Measurements from ENCODE around the gene CEBPG.

The CEBPG gene

GRCh38 chr19:33373453-33374235 lies at the start of gene CEBPG:
TSS of gene CEBPG (plus strand) at chr19:33373709. CDS start at chr19:33379240, 5,531 bp downstream.
- no peak for TF ChIP-seq FOXP2 (optimal IDR thresholded peaks at IDR 0.05; ENCODE audit: control extremely low read depth, extremely low read length, insufficient read depth)
- TF ChIP-seq POLR2AphosphoS5 (IDR thresholded peaks at IDR 0.05; ENCODE audit: borderline replicate concordance, low read depth, low read length): peak; percentile 85; the same call in 1 of the 2 replicates
- Histone ChIP-seq H3K4me3 (peak within 1 kb of the TSS; percentile 82), H3K27ac (peak within 1 kb of the TSS; percentile 98), H3K9me3 (ENCODE audit: low read depth, low read length) (no peaks in the 10 kb centered on the region), H3K36me3 (ENCODE audit: insufficient read depth, low read length) (peaks cover 20% of the 10 kb centered on the region), H3K9ac (ENCODE audit: insufficient read length) (peak within 1 kb of the TSS; percentile 95)
- no peak for DNase-seq (ENCODE audit: low read depth, low spot score)

- DNase-seq (ENCODE audit: low read depth, low spot score): no peak
- Histone ChIP-seq H3K9me3 (ENCODE audit: low read depth, low read length) (no peaks in the 10 kb centered on the region), H3K4me3 (no peak overlapping the region), H3K36me3 (ENCODE audit: insufficient read depth, low read length) (no peaks in the 10 kb centered on the region), H3K9ac (ENCODE audit: insufficient read length) (no peak overlapping the region), H3K27ac (no peak overlapping the region)
- no peak for TF ChIP-seq POLR2AphosphoS5 (IDR thresholded peaks at IDR 0.05; ENCODE audit: borderline replicate concordance, low read depth, low read length)
- no peak for TF ChIP-seq EZH2 (IDR thresholded peaks at IDR 0.05)
- TF ChIP-seq FOXP2 (optimal IDR thresholded peaks at IDR 0.05; ENCODE audit: control extremely low read depth, extremely low read length, insufficient read depth): no peak
These were observed 48.9 kb upstream of the CEBPG start for GRCh38 chr19:33324628-33325027.

- DNase-seq (ENCODE audit: low read depth, low spot score): no peak
- Histone ChIP-seq H3K27ac (no peak overlapping the region), H3K36me3 (ENCODE audit: insufficient read depth, low read length) (no peaks in the 10 kb centered on the region), H3K9ac (ENCODE audit: insufficient read length) (no peak overlapping the region), H3K9me3 (ENCODE audit: low read depth, low read length) (no peaks in the 10 kb centered on the region), H3K4me3 (no peak overlapping the region)
- TF ChIP-seq FOXP2 (optimal IDR thresholded peaks at IDR 0.05; ENCODE audit: control extremely low read depth, extremely low read length, insufficient read depth) (no peak), EZH2 (IDR thresholded peaks at IDR 0.05) (no peak), POLR2AphosphoS5 (IDR thresholded peaks at IDR 0.05; ENCODE audit: borderline replicate concordance, low read depth, low read length) (no peak)
These were observed 47.6 kb upstream of the CEBPG start for GRCh38 chr19:33325920-33326319.

GRCh38 chr19:33329060-33329459 lies 44.4 kb upstream of the CEBPG start:
- Histone ChIP-seq H3K36me3 (ENCODE audit: insufficient read depth, low read length) (no peaks in the 10 kb centered on the region), H3K27ac (no peak overlapping the region), H3K9ac (ENCODE audit: insufficient read length) (no peak overlapping the region), H3K4me3 (no peak overlapping the region), H3K9me3 (ENCODE audit: low read depth, low read length) (no peaks in the 10 kb centered on the region)
- TF ChIP-seq EZH2 (IDR thresholded peaks at IDR 0.05): no peak
- TF ChIP-seq FOXP2 (optimal IDR thresholded peaks at IDR 0.05; ENCODE audit: control extremely low read depth, extremely low read length, insufficient read depth): no peak
- no peak for TF ChIP-seq POLR2AphosphoS5 (IDR thresholded peaks at IDR 0.05; ENCODE audit: borderline replicate concordance, low read depth, low read length)
- no peak for DNase-seq (ENCODE audit: low read depth, low spot score)

GRCh38 chr19:33329736-33330135 lies 43.8 kb upstream of the CEBPG start:
- Histone ChIP-seq H3K4me3 (no peak overlapping the region), H3K36me3 (ENCODE audit: insufficient read depth, low read length) (no peaks in the 10 kb centered on the region), H3K27ac (no peak overlapping the region), H3K9ac (ENCODE audit: insufficient read length) (no peak overlapping the region), H3K9me3 (ENCODE audit: low read depth, low read length) (no peaks in the 10 kb centered on the region)
- DNase-seq (ENCODE audit: low read depth, low spot score): no peak
- no peak for TF ChIP-seq POLR2AphosphoS5 (IDR thresholded peaks at IDR 0.05; ENCODE audit: borderline replicate concordance, low read depth, low read length)
- no peak for TF ChIP-seq FOXP2 (optimal IDR thresholded peaks at IDR 0.05; ENCODE audit: control extremely low read depth, extremely low read length, insufficient read depth)
- no peak for TF ChIP-seq EZH2 (IDR thresholded peaks at IDR 0.05)

GRCh38 chr19:33332248-33332647 lies 41.3 kb upstream of the CEBPG start:
- H3K4me3 ChIP-seq: no peak overlapping the region
- H3K9ac ChIP-seq (ENCODE audit: insufficient read length): no peak overlapping the region
- no peak overlapping the region for H3K27ac ChIP-seq
- no peak for DNase-seq (ENCODE audit: low read depth, low spot score)
- no peaks in the 10 kb centered on the region for H3K9me3 ChIP-seq (ENCODE audit: low read depth, low read length)
- no peaks in the 10 kb centered on the region for H3K36me3 ChIP-seq (ENCODE audit: insufficient read depth, low read length)
- TF ChIP-seq EZH2 (IDR thresholded peaks at IDR 0.05) (no peak), POLR2AphosphoS5 (IDR thresholded peaks at IDR 0.05; ENCODE audit: borderline replicate concordance, low read depth, low read length) (no peak), FOXP2 (optimal IDR thresholded peaks at IDR 0.05; ENCODE audit: control extremely low read depth, extremely low read length, insufficient read depth) (no peak)

- DNase-seq (ENCODE audit: low read depth, low spot score): no peak
- Histone ChIP-seq H3K4me3 (no peak overlapping the region), H3K9me3 (ENCODE audit: low read depth, low read length) (no peaks in the 10 kb centered on the region), H3K9ac (ENCODE audit: insufficient read length) (no peak overlapping the region), H3K36me3 (ENCODE audit: insufficient read depth, low read length) (no peaks in the 10 kb centered on the region), H3K27ac (no peak overlapping the region)
- no peak for TF ChIP-seq FOXP2 (optimal IDR thresholded peaks at IDR 0.05; ENCODE audit: control extremely low read depth, extremely low read length, insufficient read depth)
- no peak for TF ChIP-seq EZH2 (IDR thresholded peaks at IDR 0.05)
- no peak for TF ChIP-seq POLR2AphosphoS5 (IDR thresholded peaks at IDR 0.05; ENCODE audit: borderline replicate concordance, low read depth, low read length)
These were observed 40.4 kb upstream of the CEBPG start for GRCh38 chr19:33333151-33333550.

- Histone ChIP-seq H3K27ac (no peak overlapping the region), H3K9ac (ENCODE audit: insufficient read length) (no peak overlapping the region), H3K36me3 (ENCODE audit: insufficient read depth, low read length) (no peaks in the 10 kb centered on the region), H3K9me3 (ENCODE audit: low read depth, low read length) (no peaks in the 10 kb centered on the region), H3K4me3 (no peak overlapping the region)
- TF ChIP-seq EZH2 (IDR thresholded peaks at IDR 0.05) (no peak), POLR2AphosphoS5 (IDR thresholded peaks at IDR 0.05; ENCODE audit: borderline replicate concordance, low read depth, low read length) (no peak), FOXP2 (optimal IDR thresholded peaks at IDR 0.05; ENCODE audit: control extremely low read depth, extremely low read length, insufficient read depth) (no peak)
- no peak for DNase-seq (ENCODE audit: low read depth, low spot score)
These were observed 39.9 kb upstream of the CEBPG start for GRCh38 chr19:33333642-33334041.
